K562 (cell line): Measurements from ENCODE around the gene SYTL2.

ENCODE experiments used
- BCL6 ChIP-seq: fragments of 250-450 bp; sonication (Bioruptor Pico); IDR thresholded peaks from 2 replicates; pipeline ENCODE4 v1.4.0; 2020
- CHD2 ChIP-seq: IDR thresholded peaks from 2 replicates; pipeline ENCODE4 v1.6.1; 2011; ENCODE audit warnings: low read depth, low read length
- CTCF ChIP-seq, 3 experiments: IDR thresholded peaks in 2 of 3; conservative IDR thresholded peaks in 1 of 3; 2 replicates each; pipeline ENCODE4 v1.5.1; 2011 to 2012; ENCODE audit warnings: low read length in 3 of 3, mild to moderate bottlenecking in 3 of 3, control low read depth in 2 of 3, improper control_type of control experiment in 1 of 3, inconsistent platforms in 1 of 3, low read depth in 1 of 3, mixed read lengths in 1 of 3, moderate library complexity in 1 of 3; ENCODE audit not compliant: insufficient read depth in 2 of 3
- FOSL1 ChIP-seq: fragments of 200-800 bp; sonication (Bioruptor generic); conservative IDR thresholded peaks from 2 replicates; pipeline ENCODE4 v1.6.1; 2016; ENCODE audit warnings: missing genetic modification characterization, missing compliant biosample characterization
- RFX5 ChIP-seq: IDR thresholded peaks from 2 replicates; pipeline ENCODE4 v1.6.1; 2011; ENCODE audit warnings: low read depth, mild to moderate bottlenecking, improper control_type of control experiment, low read length
- ZNF253 ChIP-seq: fragments of 250-450 bp; sonication (Bioruptor Pico); conservative IDR thresholded peaks from 2 replicates; pipeline ENCODE4 v1.6.1; 2021; ENCODE audit warnings: mild to moderate bottlenecking
- ZNF507 ChIP-seq: conservative IDR thresholded peaks from 2 replicates; pipeline ENCODE4 v1.6.1; 2017; ENCODE audit warnings: missing genetic modification characterization, missing compliant biosample characterization

GRCh38 chr11:85718991-85719807 is 91.7 kb downstream of the SYTL2 start:
- no peak for TF ChIP-seq BCL6 (CRISPR knock-in tag)
- TF ChIP-seq ZNF507 (tag): no peak
- TF ChIP-seq FOSL1: no peak
- no peak for TF ChIP-seq RFX5
- TF ChIP-seq ZNF253 (CRISPR knock-in tag): no peak
- TF ChIP-seq CHD2: no peak
- no peak for TF ChIP-seq CTCF (IDR thresholded peaks at IDR 0.05 in 2 of 3, conservative IDR thresholded peaks at IDR 0.05 in 1 of 3; ENCODE audit: insufficient read depth in 2 of 3, low read depth in 1 of 3, low read length in 3 of 3)
